Spleen (tissue), 7 donors: ENCODE data around the gene PGM2.

Experiments used
- POLR2A ChIP-seq, 3 donors: fragments of 450-650 bp; IDR thresholded peaks; one replicate each; pipeline ENCODE4 v1.5.1; 2017; ENCODE audit warnings: antibody characterized with exemption in 3 of 3, mild to moderate bottlenecking in 1 of 3
- POLR2AphosphoS5 ChIP-seq, 3 donors: sonication (generic); formaldehyde crosslinking; IDR thresholded peaks; one replicate each; pipeline ENCODE4 v1.5.1; 2017; ENCODE audit warnings: antibody characterized with exemption in 3 of 3
- TF ChIP-seq, protein P1 (sequence below), 11 experiments: fragments of 200-600 bp in 7 of 11; fragments of 450-650 bp in 4 of 11; sonication (generic) in 4 of 11; IDR thresholded peaks in 8 of 11; conservative IDR thresholded peaks in 3 of 11; 1 replicate in 7 of 11; 2 replicates in 4 of 11; pipeline versions ENCODE4 v1.4.0 to v1.8.0; 2016 to 2021; ENCODE audit warnings: antibody characterized with exemption in 11 of 11, inconsistent platforms in 4 of 11, mild to moderate bottlenecking in 1 of 11
- donor health status: DM: no; HTN: no; CAD: no; lungs with moderate emphysema.
- donor health status: DM: no; HTN: no; CAD: no.
- donor health status: DM: no; HTN: no; CAD: no.

GRCh38 chr4:37903901-37904300 lies 77.4 kb downstream of the PGM2 start:
- TF ChIP-seq, protein P1, sequence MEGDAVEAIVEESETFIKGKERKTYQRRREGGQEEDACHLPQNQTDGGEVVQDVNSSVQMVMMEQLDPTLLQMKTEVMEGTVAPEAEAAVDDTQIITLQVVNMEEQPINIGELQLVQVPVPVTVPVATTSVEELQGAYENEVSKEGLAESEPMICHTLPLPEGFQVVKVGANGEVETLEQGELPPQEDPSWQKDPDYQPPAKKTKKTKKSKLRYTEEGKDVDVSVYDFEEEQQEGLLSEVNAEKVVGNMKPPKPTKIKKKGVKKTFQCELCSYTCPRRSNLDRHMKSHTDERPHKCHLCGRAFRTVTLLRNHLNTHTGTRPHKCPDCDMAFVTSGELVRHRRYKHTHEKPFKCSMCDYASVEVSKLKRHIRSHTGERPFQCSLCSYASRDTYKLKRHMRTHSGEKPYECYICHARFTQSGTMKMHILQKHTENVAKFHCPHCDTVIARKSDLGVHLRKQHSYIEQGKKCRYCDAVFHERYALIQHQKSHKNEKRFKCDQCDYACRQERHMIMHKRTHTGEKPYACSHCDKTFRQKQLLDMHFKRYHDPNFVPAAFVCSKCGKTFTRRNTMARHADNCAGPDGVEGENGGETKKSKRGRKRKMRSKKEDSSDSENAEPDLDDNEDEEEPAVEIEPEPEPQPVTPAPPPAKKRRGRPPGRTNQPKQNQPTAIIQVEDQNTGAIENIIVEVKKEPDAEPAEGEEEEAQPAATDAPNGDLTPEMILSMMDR (IDR thresholded peaks at IDR 0.05 in 8 of 11, conservative IDR thresholded peaks at IDR 0.05 in 3 of 11), result no peak
- TF ChIP-seq POLR2A (IDR thresholded peaks at IDR 0.05), result no peak
- no peak for TF ChIP-seq POLR2AphosphoS5 (IDR thresholded peaks at IDR 0.05)
